Loucy (cell line): ENCODE results near the gene CDK19.
"Not testable (repeated sequence)": the region's sequence is repeated elsewhere in the genome, so short reads cannot be mapped to it uniquely, and the experiment has no call there.

Source experiments
- EZH2phosphoT487 ChIP-seq: fragments of 200-600 bp; IDR thresholded peaks from 2 replicates; pipeline ENCODE4 v1.6.1; 2018; ENCODE audit warnings: antibody characterized with exemption, mild to moderate bottlenecking, moderate library complexity, borderline replicate concordance
- TF ChIP-seq, protein P1 (sequence below): fragments of 200-600 bp; sonication (generic); conservative IDR thresholded peaks from 2 replicates; pipeline ENCODE4 v1.5.1; 2014; ENCODE audit warnings: mild to moderate bottlenecking, antibody characterized with exemption, low read length

DNA sequence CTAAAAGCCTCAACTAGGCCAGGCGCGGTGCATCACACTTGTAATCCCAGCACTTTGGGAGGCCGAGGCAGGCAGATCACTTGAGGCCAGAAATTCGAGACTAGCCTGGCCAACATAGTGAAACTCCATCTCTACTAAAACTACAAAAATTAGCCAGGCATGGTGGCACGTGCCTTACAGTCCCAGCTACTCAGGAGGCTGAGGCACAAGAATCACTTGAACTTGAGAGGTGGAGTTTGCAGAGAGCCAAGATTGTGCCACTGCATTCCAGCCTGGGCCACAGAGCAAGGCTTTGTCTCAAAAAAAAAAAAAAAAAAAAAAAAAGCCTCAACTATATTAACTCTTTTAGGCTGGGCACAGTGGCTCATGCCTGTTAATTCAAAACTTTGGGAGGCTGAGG lies 55.2 kb downstream of the CDK19 start:
- TF ChIP-seq, protein P1, sequence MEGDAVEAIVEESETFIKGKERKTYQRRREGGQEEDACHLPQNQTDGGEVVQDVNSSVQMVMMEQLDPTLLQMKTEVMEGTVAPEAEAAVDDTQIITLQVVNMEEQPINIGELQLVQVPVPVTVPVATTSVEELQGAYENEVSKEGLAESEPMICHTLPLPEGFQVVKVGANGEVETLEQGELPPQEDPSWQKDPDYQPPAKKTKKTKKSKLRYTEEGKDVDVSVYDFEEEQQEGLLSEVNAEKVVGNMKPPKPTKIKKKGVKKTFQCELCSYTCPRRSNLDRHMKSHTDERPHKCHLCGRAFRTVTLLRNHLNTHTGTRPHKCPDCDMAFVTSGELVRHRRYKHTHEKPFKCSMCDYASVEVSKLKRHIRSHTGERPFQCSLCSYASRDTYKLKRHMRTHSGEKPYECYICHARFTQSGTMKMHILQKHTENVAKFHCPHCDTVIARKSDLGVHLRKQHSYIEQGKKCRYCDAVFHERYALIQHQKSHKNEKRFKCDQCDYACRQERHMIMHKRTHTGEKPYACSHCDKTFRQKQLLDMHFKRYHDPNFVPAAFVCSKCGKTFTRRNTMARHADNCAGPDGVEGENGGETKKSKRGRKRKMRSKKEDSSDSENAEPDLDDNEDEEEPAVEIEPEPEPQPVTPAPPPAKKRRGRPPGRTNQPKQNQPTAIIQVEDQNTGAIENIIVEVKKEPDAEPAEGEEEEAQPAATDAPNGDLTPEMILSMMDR, result not testable (repeated sequence)
- not testable (repeated sequence) for TF ChIP-seq EZH2phosphoT487
